ENCODE data around the gene ADAMTS15.

Gene ADAMTS15

GRCh38 chr11:130478204-130478701 lies 29.8 kb downstream of the ADAMTS15 start:
- DNase-seq (no peak), ATAC-seq (no peak)

- ATAC-seq = no peak
- DNase-seq = no peak
Observed at GRCh38 chr11:130478881-130479280, 30.4 kb downstream of the ADAMTS15 start.

GRCh38 chr11:130480186-130480585 lies 31.7 kb downstream of the ADAMTS15 start:
- DNase-seq (no peak), ATAC-seq (no peak)

- no peak for ATAC-seq
- DNase-seq = no peak
Observed at GRCh38 chr11:130480711-130481140, 32.3 kb downstream of the ADAMTS15 start.

- ATAC-seq (no peak), DNase-seq (no peak)
Observed at GRCh38 chr11:130483124-130483523, 34.7 kb downstream of the ADAMTS15 start.

- DNase-seq (no peak), ATAC-seq (no peak)
Observed at GRCh38 chr11:130485983-130486382, 37.5 kb downstream of the ADAMTS15 start.

- DNase-seq (no peak), ATAC-seq (peak; percentile 25)
Observed at GRCh38 chr11:130486391-130486836, 38.0 kb downstream of the ADAMTS15 start.

- ATAC-seq = no peak
Observed at GRCh38 chr11:130486987-130487923, 38.8 kb downstream of the ADAMTS15 start.

GRCh38 chr11:130487924-130488815 lies 39.7 kb downstream of the ADAMTS15 start:
- no peak for DNase-seq
- ATAC-seq = no peak

More at GRCh38 chr11:130486987-130487923, 38.8 kb downstream of the ADAMTS15 start:
- no peak for DNase-seq

GRCh38 chr11:130488848-130489584 lies 40.6 kb downstream of the ADAMTS15 start:
- no peak for DNase-seq
- ATAC-seq = no peak

- DNase-seq (no peak), ATAC-seq (no peak)
Observed at GRCh38 chr11:130489716-130490115, 41.3 kb downstream of the ADAMTS15 start.

- DNase-seq (no peak), ATAC-seq (no peak)
Observed at GRCh38 chr11:130490682-130491449, 42.4 kb downstream of the ADAMTS15 start.

- DNase-seq (no peak), ATAC-seq (no peak)
Observed at GRCh38 chr11:130498181-130498580, 49.7 kb downstream of the ADAMTS15 start.

- ATAC-seq (no peak), DNase-seq (no peak)
Observed at GRCh38 chr11:130499828-130500227, 51.4 kb downstream of the ADAMTS15 start.

GRCh38 chr11:130504317-130504716 lies 55.9 kb downstream of the ADAMTS15 start:
- DNase-seq (no peak), ATAC-seq (no peak)

GRCh38 chr11:130508913-130509312 lies 60.5 kb downstream of the ADAMTS15 start:
- DNase-seq (no peak), ATAC-seq (no peak)

GRCh38 chr11:130509942-130510341 lies 61.5 kb downstream of the ADAMTS15 start:
- no peak for ATAC-seq

GRCh38 chr11:130510407-130511006 lies 62.1 kb downstream of the ADAMTS15 start:
- DNase-seq (no peak), ATAC-seq (no peak)

More at GRCh38 chr11:130509942-130510341, 61.5 kb downstream of the ADAMTS15 start:
- no peak for DNase-seq

- DNase-seq = no peak
- ATAC-seq = peak; percentile 57
Observed at GRCh38 chr11:130511765-130512164, 63.3 kb downstream of the ADAMTS15 start.

GRCh38 chr11:130512662-130513061 lies 64.2 kb downstream of the ADAMTS15 start:
- DNase-seq (no peak), ATAC-seq (no peak)

Data from stimulated activated naive CD8-positive, alpha-beta T cell treated with anti-CD3 and anti-CD28 coated beads, Interleukin-15, Interleukin-2, amounts not matched to agents 100 U/mL and 50 U/mL, for 24 hours (primary cell).